Nucleus accumbens (tissue), 56 donors: ENCODE measurements around the gene CTNND2.

Experiments used
- DNase-seq, 56 donors: peaks; one replicate each; lab custom pipeline; 2025; lab: John Stamatoyannopoulos, UW

The CTNND2 gene

DNA sequence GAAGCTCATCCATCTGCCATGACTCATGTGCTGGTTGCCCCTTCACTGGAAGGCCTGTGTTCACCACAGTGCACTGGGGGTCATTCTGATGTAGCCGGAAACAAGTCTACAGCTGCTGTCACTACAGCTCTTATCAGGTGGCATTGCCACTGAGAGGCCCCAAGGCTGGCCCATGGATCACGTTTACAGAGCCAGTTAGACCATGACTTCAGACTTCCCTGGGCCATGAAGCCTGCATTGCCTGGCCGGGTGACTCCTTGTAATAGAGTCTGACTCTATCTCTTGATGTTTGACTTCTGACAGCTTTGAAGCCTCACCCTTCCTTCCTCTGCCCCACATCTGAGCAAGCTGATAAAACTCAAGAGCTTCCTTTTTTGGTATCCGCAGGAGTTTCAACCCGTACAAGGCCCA lies 669.7 kb downstream of the CTNND2 start:
- DNase-seq = no peak

DNA sequence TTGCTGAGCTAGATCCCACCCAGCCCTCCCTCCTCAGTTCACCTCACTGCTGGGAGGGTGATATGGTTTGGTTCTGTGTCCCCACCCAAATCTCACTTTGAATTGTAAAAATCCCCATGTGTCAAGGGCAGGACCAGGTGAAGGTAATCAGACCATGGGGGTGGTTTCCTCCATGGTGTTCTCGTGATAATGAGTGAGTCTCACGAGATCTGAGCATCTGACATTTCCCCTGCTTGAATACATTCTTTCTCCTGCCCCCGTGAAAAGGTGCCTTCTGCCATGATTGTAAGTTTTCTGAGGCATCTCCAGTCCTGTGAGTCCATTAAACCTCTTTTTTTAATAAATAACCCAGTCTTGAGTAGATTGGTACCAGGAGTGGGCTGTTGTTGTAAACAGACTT lies 673.4 kb downstream of the CTNND2 start:
- DNase-seq = no peak

- no peak for DNase-seq
Observed at GRCh38 chr5:11227064-11227463, 677.2 kb downstream of the CTNND2 start.

DNA sequence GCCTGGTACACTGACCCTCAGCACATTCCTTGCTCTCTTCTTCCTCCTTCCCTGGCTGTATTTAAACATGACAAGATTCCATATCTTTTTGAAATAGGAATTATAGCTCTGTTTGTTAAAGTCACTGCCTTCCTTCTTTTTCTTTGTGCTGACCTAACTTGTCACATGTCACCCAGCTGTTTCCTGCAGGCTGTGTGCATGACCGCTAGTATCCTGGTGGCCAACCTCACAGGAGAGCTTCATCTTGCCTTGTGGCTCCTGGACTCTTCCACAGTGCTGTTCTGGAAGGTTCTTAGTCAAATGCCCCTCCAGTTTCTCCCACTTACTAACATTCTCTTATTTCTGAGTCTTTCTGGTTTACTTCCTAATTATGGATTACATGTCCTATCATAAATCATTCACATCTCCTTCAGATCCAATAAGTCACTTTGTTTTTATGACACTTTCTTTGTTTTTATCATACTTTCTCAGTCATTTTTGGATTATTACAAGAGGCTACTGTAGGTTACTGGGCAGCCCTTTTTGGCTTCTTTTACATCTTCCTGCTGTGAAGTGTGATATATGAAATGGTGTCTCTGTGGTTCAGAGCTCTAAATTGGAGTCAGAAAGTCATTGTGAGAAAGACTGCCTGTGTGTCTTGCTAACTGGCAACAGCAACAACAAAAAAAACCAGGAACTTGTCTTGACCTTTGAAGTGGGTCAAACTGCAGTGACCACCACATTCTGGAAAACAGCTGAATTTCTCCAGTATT lies 679.6 kb downstream of the CTNND2 start:
- DNase-seq = no peak

GRCh38 chr5:11222169-11222568 lies 682.1 kb downstream of the CTNND2 start:
- peak in 8 of 56 donors; percentile 3 to 45 (median 27) for DNase-seq

- no peak for DNase-seq
Observed at GRCh38 chr5:11214864-11215644, 689.2 kb downstream of the CTNND2 start.

DNA sequence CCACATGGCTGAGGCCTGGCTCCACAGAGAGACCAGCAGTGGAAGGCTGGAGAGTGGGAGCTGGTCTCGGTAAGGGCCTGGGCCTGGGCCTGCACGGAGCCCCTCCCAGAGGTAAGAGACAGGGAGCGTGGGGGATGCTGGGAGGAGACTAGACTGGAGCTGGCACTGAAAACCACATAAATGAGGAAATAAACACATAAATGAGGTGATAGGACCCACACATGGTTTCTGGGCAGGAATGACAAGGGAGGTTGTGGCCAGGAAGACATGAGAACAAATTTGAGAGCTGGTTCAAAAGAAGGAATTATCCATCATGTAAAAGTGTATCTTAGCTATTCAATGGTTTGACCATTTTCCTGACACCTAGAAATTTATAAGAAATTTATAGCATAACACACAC lies 691.5 kb downstream of the CTNND2 start:
- DNase-seq = no peak

GRCh38 chr5:11197726-11198125 lies 706.5 kb downstream of the CTNND2 start:
- DNase-seq = no peak

- peak in 5 of 56 donors; percentile 15 to 28 (median 20) for DNase-seq
Observed at GRCh38 chr5:11191673-11192072, 712.6 kb downstream of the CTNND2 start.

- peak in 3 of 56 donors; percentile 9 to 48 (median 41) for DNase-seq
Observed at GRCh38 chr5:11182441-11183080, 721.7 kb downstream of the CTNND2 start.

- no peak for DNase-seq
Observed at GRCh38 chr5:11181940-11182339, 722.3 kb downstream of the CTNND2 start.

- DNase-seq = no peak
Observed at GRCh38 chr5:11180890-11181289, 723.4 kb downstream of the CTNND2 start.

- DNase-seq = no peak
Observed at GRCh38 chr5:11177999-11178711, 726.1 kb downstream of the CTNND2 start.

DNA sequence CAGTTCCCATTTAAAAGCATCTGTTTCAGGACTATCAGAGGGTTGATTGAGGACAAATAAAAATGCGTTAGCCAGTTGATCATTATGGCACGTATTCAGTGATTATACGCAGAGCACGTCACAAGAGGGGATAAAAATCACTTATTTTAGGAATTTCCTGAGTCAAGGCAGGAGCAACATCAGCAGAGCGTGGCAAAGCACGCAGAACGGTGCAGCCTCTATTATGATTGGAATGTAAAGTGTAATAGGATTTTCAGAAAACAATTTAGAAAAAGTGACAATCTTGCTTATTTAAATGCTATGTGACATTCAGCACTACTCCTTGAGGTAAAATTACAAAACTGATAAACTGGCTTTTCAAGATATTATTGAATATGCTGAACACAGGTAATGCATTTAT lies 729.7 kb downstream of the CTNND2 start:
- no peak for DNase-seq

GRCh38 chr5:11172484-11172883 lies 731.8 kb downstream of the CTNND2 start:
- no peak for DNase-seq

- DNase-seq = no peak
Observed at GRCh38 chr5:11171236-11171635, 733.0 kb downstream of the CTNND2 start.

DNA sequence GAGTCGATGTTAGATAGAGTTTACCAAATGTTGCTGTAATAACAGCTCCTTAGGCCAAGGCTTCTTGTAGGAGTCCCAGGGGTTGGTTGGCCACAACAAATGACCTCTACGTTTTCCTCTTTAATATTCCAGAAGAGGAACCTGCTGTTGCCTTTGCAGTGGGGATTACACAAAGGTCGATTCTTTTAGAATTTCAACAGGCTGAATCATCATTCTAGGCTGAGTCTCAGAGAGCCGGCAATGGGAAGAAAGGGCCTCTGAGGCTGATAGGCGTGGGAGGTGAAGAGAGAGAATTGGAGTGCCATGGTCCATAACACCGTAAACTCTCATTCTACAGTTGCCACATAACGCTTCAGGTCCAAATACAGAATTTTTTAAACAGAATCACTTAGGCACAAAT lies 737.3 kb downstream of the CTNND2 start:
- DNase-seq = peak in 24 of 56 donors; percentile 10 to 58 (median 28)

- peak in 33 of 56 donors; percentile 7 to 72 (median 25) for DNase-seq
Observed at GRCh38 chr5:11164531-11165294, 739.5 kb downstream of the CTNND2 start.

- DNase-seq = no peak
Observed at GRCh38 chr5:11157132-11157531, 747.1 kb downstream of the CTNND2 start.
